Amygdala (tissue), 56 donors: Measurements from ENCODE around the gene FBXL17.

Source experiments
- DNase-seq, 56 donors: peaks; one replicate each; lab custom pipeline; 2025; lab: John Stamatoyannopoulos, UW

Gene FBXL17

GRCh38 chr5:108028412-108028811, 353.5 kb downstream of the FBXL17 start:
- DNase-seq: no peak

GRCh38 chr5:108025957-108026356, 355.9 kb downstream of the FBXL17 start:
- no peak for DNase-seq

- no peak for DNase-seq
Measured at GRCh38 chr5:108024986-108025385, 356.9 kb downstream of the FBXL17 start.

- no peak for DNase-seq
Measured at GRCh38 chr5:108016101-108016500, 365.8 kb downstream of the FBXL17 start.

GRCh38 chr5:108006791-108007190, 375.1 kb downstream of the FBXL17 start:
- DNase-seq: no peak

- no peak for DNase-seq
Measured at GRCh38 chr5:108003178-108003577, 378.7 kb downstream of the FBXL17 start.

- no peak for DNase-seq
Measured at GRCh38 chr5:108001222-108001621, 380.7 kb downstream of the FBXL17 start.

GRCh38 chr5:107997338-107997980, 384.4 kb downstream of the FBXL17 start:
- no peak for DNase-seq

- no peak for DNase-seq
Measured at GRCh38 chr5:107993341-107993740, 388.6 kb downstream of the FBXL17 start.

GRCh38 chr5:107990881-107991810, 390.8 kb downstream of the FBXL17 start:
- DNase-seq: no peak

GRCh38 chr5:107985144-107985543, 396.8 kb downstream of the FBXL17 start:
- DNase-seq: no peak

GRCh38 chr5:107982703-107983425, 399.0 kb downstream of the FBXL17 start:
- no peak for DNase-seq

- no peak for DNase-seq
Measured at GRCh38 chr5:107980923-107981692, 400.8 kb downstream of the FBXL17 start.

GRCh38 chr5:107979900-107980299, 402.0 kb downstream of the FBXL17 start:
- no peak for DNase-seq

- no peak for DNase-seq
Measured at GRCh38 chr5:107979291-107979690, 402.6 kb downstream of the FBXL17 start.

GRCh38 chr5:107977550-107978071, 404.3 kb downstream of the FBXL17 start:
- DNase-seq: no peak

- no peak for DNase-seq
Measured at GRCh38 chr5:107975568-107975967, 406.3 kb downstream of the FBXL17 start.

GRCh38 chr5:107971846-107972245, 410.1 kb downstream of the FBXL17 start:
- no peak for DNase-seq

- DNase-seq: no peak
Measured at GRCh38 chr5:107969847-107970246, 412.1 kb downstream of the FBXL17 start.

- no peak for DNase-seq
Measured at GRCh38 chr5:107968998-107969397, 412.9 kb downstream of the FBXL17 start.
